ENCODE results near the gene CBR1.

- no peak for TF ChIP-seq CTCF (conservative IDR thresholded peaks at IDR 0.05; ENCODE audit: low read depth, low read length)
- no peak for TF ChIP-seq EZH2 (IDR thresholded peaks at IDR 0.05; ENCODE audit: borderline replicate concordance, low read depth, low read length, poor library complexity, severe bottlenecking)
Observed at GRCh38 chr21:36115138-36115730, 45.4 kb downstream of the CBR1 start.

Data from A673 (cell line).